ENCODE data around the gene RRP15. TPM values are rescaled to one million over a fixed set of nuclear protein-coding genes. Genes with fewer than 3 reads are reported as not detected.

RRP15 gene
- total and polyA plus RNA-seq, 9 of the 15 experiments (the other 6 are each of a cell fraction or from before 2014, with no cell fraction given), result 9.5 to 58.1 (median 29.3) TPM

GRCh38 chr1:218281285-218281684 is 3.8 kb upstream of the RRP15 start:
- H3K4me2 ChIP-seq (ENCODE audit: insufficient read depth, low read length), result no peak overlapping the region
- no peaks in the 10 kb centered on the region for H3K9me1 ChIP-seq (ENCODE audit: control insufficient read depth, insufficient read depth, low read length)
- intact Hi-C loops (cut with micrococcal nuclease) (no loop called here), in situ Hi-C loops (cut with MboI) (no loop called here)
- H3K27ac ChIP-seq (ENCODE audit: extremely low read depth, low read depth, low read length), result no peak overlapping the region
- peaks cover 2 to 7% of the 10 kb centered on the region in 2 experiments; a peak in 4 of 5 replicates for H3K4me1 ChIP-seq (replicated peaks in 1 of 2; ENCODE audit: control insufficient read depth in 2 of 2, insufficient read depth in 2 of 2, low read length in 2 of 2)
- ChIA-PET POLR2A (no interaction called here), CTCF (ENCODE audit: low intra/inter-chr PET ratio) (no interaction called here)
- H3K36me3 ChIP-seq (ENCODE audit: control insufficient read depth, insufficient read depth, low read length), result peaks cover 2% of the 10 kb centered on the region; the same call in 1 of the 3 replicates
- no TSS peak for BruUV-seq (replicated peaks)
- 0 out of 2 replicates have a peak, but pooled peaks cover 6% of the 10 kb centered on the region for H3K9me3 ChIP-seq (replicated peaks; ENCODE audit: control insufficient read depth, insufficient read depth, low read depth, low read length)
- WGBS (ENCODE audit: insufficient coverage, low coverage, missing lambda C conversion rate), result 6% methylated on average over 4 of the region's 4 CpGs
- DNase-seq (ENCODE audit: extremely low read depth in 1 of 4, low spot score in 3 of 4) (no peak), ATAC-seq (no peak), FAIRE-seq (no peak)
- no peak overlapping the region for H3K4me3 ChIP-seq
- no peak overlapping the region for H2AFZ ChIP-seq (ENCODE audit: low read depth, low read length)
- no peak overlapping the region for H3K9ac ChIP-seq (ENCODE audit: insufficient read depth in 1 of 2, low read depth in 2 of 2, low read length in 2 of 2)
- no peaks in the 10 kb centered on the region for H3K27me3 ChIP-seq (ENCODE audit: control insufficient read depth in 2 of 2, insufficient read depth in 2 of 2, low read length in 2 of 2)
- H3K79me2 ChIP-seq (ENCODE audit: control insufficient read depth, insufficient read depth, low read length), result peaks cover 12% of the 10 kb centered on the region
- H4K20me1 ChIP-seq (replicated peaks; ENCODE audit: control insufficient read depth, insufficient read depth, low read length), result no peaks in the 10 kb centered on the region
- 0 out of 4 replicates have a peak, but pooled peaks of 1 of the 2 experiments have one; percentile 16 for TF ChIP-seq RAD21 (CRISPR knock-in tag; conservative IDR thresholded peaks at IDR 0.05 in 1 of 2, IDR thresholded peaks at IDR 0.05 in 1 of 2)
- TF ChIP-seq TRIM28 (IDR thresholded peaks at IDR 0.05), result peak; percentile 56; the same call in 1 of the 2 replicates
- no peak for TF ChIP-seq NFIC (IDR thresholded peaks at IDR 0.05)
- TF ChIP-seq TAF9B (IDR thresholded peaks at IDR 0.05; ENCODE audit: partially characterized antibody), result no peak
- no peak for TF ChIP-seq AFF1 (IDR thresholded peaks at IDR 0.05; ENCODE audit: low read depth in 1 of 2, partially characterized antibody in 2 of 2)
- no peak for TF ChIP-seq SMAD2 (IDR thresholded peaks at IDR 0.05; ENCODE audit: low read depth, low read length)
- peak in 1 of 2 experiments; percentile 58; a peak in 1 of 3 replicates for TF ChIP-seq CBX3 (IDR thresholded peaks at IDR 0.05; ENCODE audit: borderline replicate concordance in 1 of 2, low read length in 2 of 2)
- TF ChIP-seq STAT5A (IDR thresholded peaks at IDR 0.05; ENCODE audit: borderline replicate concordance, low read length), result no peak
- no peak for TF ChIP-seq CTBP1 (IDR thresholded peaks at IDR 0.05; ENCODE audit: borderline replicate concordance)
- no peak for TF ChIP-seq XRCC4 (IDR thresholded peaks at IDR 0.05; ENCODE audit: extremely low read depth, insufficient read depth, insufficient read length)
- TF ChIP-seq HNRNPH1 (optimal IDR thresholded peaks at IDR 0.05; ENCODE audit: low read depth, low read length), result no peak
- TF ChIP-seq, protein P1, sequence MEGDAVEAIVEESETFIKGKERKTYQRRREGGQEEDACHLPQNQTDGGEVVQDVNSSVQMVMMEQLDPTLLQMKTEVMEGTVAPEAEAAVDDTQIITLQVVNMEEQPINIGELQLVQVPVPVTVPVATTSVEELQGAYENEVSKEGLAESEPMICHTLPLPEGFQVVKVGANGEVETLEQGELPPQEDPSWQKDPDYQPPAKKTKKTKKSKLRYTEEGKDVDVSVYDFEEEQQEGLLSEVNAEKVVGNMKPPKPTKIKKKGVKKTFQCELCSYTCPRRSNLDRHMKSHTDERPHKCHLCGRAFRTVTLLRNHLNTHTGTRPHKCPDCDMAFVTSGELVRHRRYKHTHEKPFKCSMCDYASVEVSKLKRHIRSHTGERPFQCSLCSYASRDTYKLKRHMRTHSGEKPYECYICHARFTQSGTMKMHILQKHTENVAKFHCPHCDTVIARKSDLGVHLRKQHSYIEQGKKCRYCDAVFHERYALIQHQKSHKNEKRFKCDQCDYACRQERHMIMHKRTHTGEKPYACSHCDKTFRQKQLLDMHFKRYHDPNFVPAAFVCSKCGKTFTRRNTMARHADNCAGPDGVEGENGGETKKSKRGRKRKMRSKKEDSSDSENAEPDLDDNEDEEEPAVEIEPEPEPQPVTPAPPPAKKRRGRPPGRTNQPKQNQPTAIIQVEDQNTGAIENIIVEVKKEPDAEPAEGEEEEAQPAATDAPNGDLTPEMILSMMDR (IDR thresholded peaks at IDR 0.05 in 2 of 3, conservative IDR thresholded peaks at IDR 0.05 in 1 of 3; ENCODE audit: insufficient read depth in 2 of 3, low read depth in 1 of 3, low read length in 3 of 3), result peak in 2 of 3 experiments; percentile 32 to 37; a peak in 3 of 6 replicates
- no peak for TF ChIP-seq FOSL1 (tag; conservative IDR thresholded peaks at IDR 0.05)
- TF ChIP-seq HDAC3 (IDR thresholded peaks at IDR 0.05; ENCODE audit: borderline replicate concordance, partially characterized antibody), result no peak
- TF ChIP-seq ZNF354B (CRISPR knock-in tag; IDR thresholded peaks at IDR 0.05), result no peak
- TF ChIP-seq CHD1 (IDR thresholded peaks at IDR 0.05; ENCODE audit: low read length), result no peak

All from K562 (cell line).